Testis (tissue), 2 donors: ENCODE measurements around the gene ECE2.

ENCODE experiments used
- POLR2A ChIP-seq: fragments of 450-650 bp; IDR thresholded peaks from one replicate; pipeline ENCODE4 v1.6.1; 2017; ENCODE audit warnings: antibody characterized with exemption, mild to moderate bottlenecking, moderate library complexity
- TF ChIP-seq, protein P1 (sequence below), 3 experiments: fragments of 450-650 bp in 2 of 3; fragments of 200-600 bp in 1 of 3; sonication (generic) in 1 of 3; IDR thresholded peaks; one replicate each; pipeline ENCODE4 v1.5.1; 2016 to 2019; ENCODE audit warnings: antibody characterized with exemption in 3 of 3, mild to moderate bottlenecking in 2 of 3, moderate library complexity in 1 of 3

DNA sequence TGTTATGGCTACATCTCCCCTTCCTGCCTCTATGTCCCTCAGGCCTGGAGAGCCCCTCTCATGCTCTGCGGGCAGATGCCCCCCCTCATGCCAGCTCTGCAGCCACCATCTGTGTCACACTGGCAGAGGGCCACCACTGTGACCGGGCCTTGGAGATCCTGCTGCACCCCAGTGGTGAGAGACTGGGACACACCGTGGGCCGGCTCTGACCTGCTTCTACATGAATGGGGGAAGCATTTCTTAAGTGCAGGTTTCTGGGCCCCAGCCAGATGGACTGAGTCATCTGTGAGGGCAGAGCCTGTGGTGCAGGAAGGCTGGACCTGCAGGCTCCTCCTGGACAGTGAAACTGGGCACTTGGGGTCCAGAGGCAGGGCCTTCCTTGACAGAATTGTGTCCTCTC is 41.6 kb upstream of the ECE2 start:
- TF ChIP-seq, protein P1, sequence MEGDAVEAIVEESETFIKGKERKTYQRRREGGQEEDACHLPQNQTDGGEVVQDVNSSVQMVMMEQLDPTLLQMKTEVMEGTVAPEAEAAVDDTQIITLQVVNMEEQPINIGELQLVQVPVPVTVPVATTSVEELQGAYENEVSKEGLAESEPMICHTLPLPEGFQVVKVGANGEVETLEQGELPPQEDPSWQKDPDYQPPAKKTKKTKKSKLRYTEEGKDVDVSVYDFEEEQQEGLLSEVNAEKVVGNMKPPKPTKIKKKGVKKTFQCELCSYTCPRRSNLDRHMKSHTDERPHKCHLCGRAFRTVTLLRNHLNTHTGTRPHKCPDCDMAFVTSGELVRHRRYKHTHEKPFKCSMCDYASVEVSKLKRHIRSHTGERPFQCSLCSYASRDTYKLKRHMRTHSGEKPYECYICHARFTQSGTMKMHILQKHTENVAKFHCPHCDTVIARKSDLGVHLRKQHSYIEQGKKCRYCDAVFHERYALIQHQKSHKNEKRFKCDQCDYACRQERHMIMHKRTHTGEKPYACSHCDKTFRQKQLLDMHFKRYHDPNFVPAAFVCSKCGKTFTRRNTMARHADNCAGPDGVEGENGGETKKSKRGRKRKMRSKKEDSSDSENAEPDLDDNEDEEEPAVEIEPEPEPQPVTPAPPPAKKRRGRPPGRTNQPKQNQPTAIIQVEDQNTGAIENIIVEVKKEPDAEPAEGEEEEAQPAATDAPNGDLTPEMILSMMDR (IDR thresholded peaks at IDR 0.05), result no peak
- no peak for TF ChIP-seq POLR2A
